SK-N-MC (cell line): ENCODE measurements around the gene FHIP2A.

Experiments used
- EZH2 ChIP-seq: fragments of 200-600 bp; sonication (generic); IDR thresholded peaks from one replicate; pipeline ENCODE4 v1.6.1; 2017; ENCODE audit warnings: antibody characterized with exemption
- FOXP2 ChIP-seq: optimal IDR thresholded peaks from 2 replicates; pipeline ENCODE3; 2011; ENCODE audit warnings: mild to moderate bottlenecking, moderate library complexity; ENCODE audit not compliant: insufficient read depth; ENCODE audit errors: extremely low read length, control extremely low read depth
- POLR2AphosphoS5 ChIP-seq: IDR thresholded peaks from 2 replicates; pipeline ENCODE4 v1.6.1; 2012; ENCODE audit warnings: mild to moderate bottlenecking, low read depth, low read length, borderline replicate concordance

- TF ChIP-seq POLR2AphosphoS5 (no peak), EZH2 (no peak), FOXP2 (no peak)
Observed at GRCh38 chr10:114869520-114869892, 47.9 kb downstream of the FHIP2A start.
